ENCODE measurements around the gene KLHL2. TPM values are rescaled to one million over a fixed set of nuclear protein-coding genes. Genes with fewer than 3 reads are reported as not detected.

Gene KLHL2
- total RNA-seq, 1 donor from 2014 or later: 8.4 TPM

DNA sequence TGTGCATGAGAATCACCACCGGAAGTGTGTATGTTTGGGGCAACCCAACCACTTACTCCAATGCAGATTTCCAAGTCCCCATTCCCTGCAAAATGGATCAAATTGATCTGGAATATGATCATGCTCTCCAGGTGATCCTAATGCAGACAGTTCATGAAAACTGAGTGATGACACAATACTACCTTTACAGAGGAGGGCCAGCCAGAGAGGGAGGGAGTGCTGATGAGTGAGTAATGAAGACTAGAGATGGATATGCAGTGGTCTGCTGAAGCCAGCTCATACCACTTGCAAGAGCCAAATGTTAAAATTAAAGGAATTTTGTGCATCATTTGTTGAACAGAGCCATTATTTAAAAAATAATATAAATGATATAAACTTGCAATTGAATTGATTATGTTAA, 161.2 kb downstream of the KLHL2 start:
- no peak for TF ChIP-seq CTCF (IDR thresholded peaks at IDR 0.05; ENCODE audit: borderline replicate concordance)
- Histone ChIP-seq H3K4me1 (no peaks in the 10 kb centered on the region), H3K4me3 (no peak overlapping the region), H3K27ac (replicated peaks) (no peak overlapping the region), H3K36me3 (no peaks in the 10 kb centered on the region), H3K9me3 (replicated peaks) (peaks cover under 1% of the 10 kb centered on the region), H3K27me3 (ENCODE audit: low read depth) (no peaks in the 10 kb centered on the region)
- intact Hi-C loops (cut with micrococcal nuclease): no loop called here
- DNase-seq: no peak

GRCh38 chr4:165369522-165369921, 162.2 kb downstream of the KLHL2 start:
- Histone ChIP-seq H3K27me3 (ENCODE audit: low read depth) (no peaks in the 10 kb centered on the region), H3K4me3 (no peak overlapping the region), H3K9me3 (replicated peaks) (peaks cover 11% of the 10 kb centered on the region), H3K36me3 (no peaks in the 10 kb centered on the region), H3K27ac (replicated peaks) (no peak overlapping the region), H3K4me1 (no peaks in the 10 kb centered on the region)
- DNase-seq: no peak
- intact Hi-C loops (cut with micrococcal nuclease): no loop called here
- no peak for TF ChIP-seq CTCF (IDR thresholded peaks at IDR 0.05; ENCODE audit: borderline replicate concordance)

GRCh38 chr4:165370530-165370929, 163.2 kb downstream of the KLHL2 start:
- Histone ChIP-seq H3K27me3 (ENCODE audit: low read depth) (peaks cover 4% of the 10 kb centered on the region), H3K27ac (replicated peaks) (no peak overlapping the region), H3K9me3 (replicated peaks) (peaks cover 21% of the 10 kb centered on the region), H3K36me3 (no peaks in the 10 kb centered on the region), H3K4me3 (no peak overlapping the region), H3K4me1 (no peaks in the 10 kb centered on the region)
- no peak for DNase-seq
- intact Hi-C loops (cut with micrococcal nuclease): loop anchor here (10.0 kb wide), 1 partner anchor 94 kb away; no protein-coding TSS in a partner anchor
- TF ChIP-seq CTCF (IDR thresholded peaks at IDR 0.05; ENCODE audit: borderline replicate concordance): no peak

Other genes starting within 250 kb of the KLHL2 start
- gene TRIM61, start 229.9 kb upstream of the KLHL2 start, total RNA-seq: 2.3 TPM
- not detected for gene TRIM60, start 175.6 kb upstream of the KLHL2 start, total RNA-seq
- gene TRIM75, start 153.7 kb upstream of the KLHL2 start, total RNA-seq: not detected
- gene TMEM192, start 94.7 kb upstream of the KLHL2 start, total RNA-seq: 18.3 TPM
- gene MSMO1, start 120.1 kb downstream of the KLHL2 start, total RNA-seq: 7.3 TPM
- gene CPE, start 171.4 kb downstream of the KLHL2 start, total RNA-seq: 43.2 TPM

Data from left ventricle myocardium inferior (tissue), 1 donor.